Stimulated activated CD4-positive, alpha-beta T cell treated with anti-CD3 and anti-CD28 coated beads, TNF-alpha, amount 100 ng/mL, for 48 hours (primary cell): Measurements from ENCODE around the gene SAMM50.

Experiments used
- DNase-seq, 3 donors: peaks; one replicate each; pipeline ENCODE4 v3.0.0-alpha.2; 2020; ENCODE audit warnings: low read depth in 3 of 3

Gene SAMM50

GRCh38 chr22:44028091-44028490 is 72.8 kb downstream of the SAMM50 start:
- no peak for DNase-seq

GRCh38 chr22:44029069-44029468 is 73.8 kb downstream of the SAMM50 start:
- no peak for DNase-seq

GRCh38 chr22:44030051-44030701 is 74.9 kb downstream of the SAMM50 start:
- DNase-seq, result no peak

GRCh38 chr22:44030702-44031082 is 75.5 kb downstream of the SAMM50 start:
- DNase-seq, result no peak

GRCh38 chr22:44031158-44031952 is 76.1 kb downstream of the SAMM50 start:
- DNase-seq, result no peak

- DNase-seq, result no peak
Observed at GRCh38 chr22:44032126-44032730, 77.0 kb downstream of the SAMM50 start.

- no peak for DNase-seq
Observed at GRCh38 chr22:44033287-44033686, 78.0 kb downstream of the SAMM50 start.

GRCh38 chr22:44033694-44034093 is 78.5 kb downstream of the SAMM50 start:
- no peak for DNase-seq

- no peak for DNase-seq
Observed at GRCh38 chr22:44037519-44038375, 82.5 kb downstream of the SAMM50 start.

GRCh38 chr22:44039566-44040171 is 84.4 kb downstream of the SAMM50 start:
- DNase-seq, result no peak

GRCh38 chr22:44042249-44043218 is 87.3 kb downstream of the SAMM50 start:
- no peak for DNase-seq

- DNase-seq, result no peak
Observed at GRCh38 chr22:44045145-44045544, 89.9 kb downstream of the SAMM50 start.
